ENCODE measurements around the gene CDNF.

GRCh38 chr10:14836208-14836607 lies 1.6 kb downstream of the CDNF start:
- TF ChIP-seq POLR2A (IDR thresholded peaks at IDR 0.05) (no peak), CTCF (IDR thresholded peaks at IDR 0.05) (no peak)
